ENCODE measurements around the gene SLC12A8.

Gene SLC12A8

DNA sequence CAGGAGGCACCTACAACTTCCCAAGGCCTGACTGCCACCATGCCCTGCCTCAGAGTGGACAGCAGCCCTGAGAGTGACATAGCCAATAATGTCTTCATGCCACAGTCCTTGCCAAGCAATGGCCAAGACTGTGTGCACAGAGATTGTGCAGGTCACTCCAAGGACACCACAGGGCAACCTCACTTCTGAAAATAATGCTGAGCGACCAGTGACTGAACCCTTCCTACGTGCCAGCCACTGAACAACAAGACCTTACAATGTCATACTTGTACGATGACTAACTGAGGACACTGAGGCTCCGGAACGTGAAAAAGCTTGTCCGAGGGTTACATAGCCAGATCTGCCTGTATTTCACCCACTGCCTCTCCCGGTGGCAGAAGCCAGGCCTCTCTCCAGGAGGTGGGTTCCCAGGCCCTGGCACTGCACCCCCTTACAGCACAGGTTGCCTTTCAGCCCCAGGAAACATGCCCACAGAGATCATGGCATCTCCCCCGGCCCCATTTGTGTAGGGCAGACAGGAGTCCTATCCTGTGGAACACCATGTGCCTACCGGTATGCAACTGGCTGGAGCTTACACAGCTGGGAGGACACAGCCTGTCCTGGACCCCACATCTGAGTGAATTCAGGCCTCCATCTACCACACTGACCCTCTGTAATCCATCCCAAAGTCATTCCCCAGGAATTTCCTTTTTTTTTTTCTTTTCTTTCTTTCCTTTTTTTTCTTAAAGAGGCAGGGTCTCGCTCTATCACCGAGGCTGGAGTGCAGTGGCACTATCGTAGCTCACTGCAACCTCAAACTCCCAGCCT lies 72.3 kb downstream of the SLC12A8 start:
- peak; percentile 80 for DNase-seq (ENCODE audit: low read depth)

DNA sequence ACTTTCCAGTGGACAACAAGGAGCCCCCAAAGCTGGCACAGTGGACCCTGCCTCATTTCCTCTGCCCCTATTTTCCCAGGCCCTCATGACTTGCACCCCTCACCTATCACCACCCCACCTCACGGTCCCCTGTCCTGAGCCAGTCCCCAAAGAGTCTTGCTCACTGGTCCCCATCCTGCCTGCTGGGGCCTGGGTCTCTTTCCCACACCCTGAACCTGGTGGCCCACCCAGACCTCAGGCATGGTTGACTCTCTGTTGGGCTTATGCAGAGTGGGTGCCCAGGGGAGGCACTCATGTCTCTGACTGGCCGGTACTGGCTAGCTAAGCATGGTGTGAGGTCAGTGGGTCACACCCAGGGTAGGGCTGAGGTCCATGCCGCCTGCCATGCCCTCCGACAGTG lies 73.2 kb downstream of the SLC12A8 start:
- DNase-seq (ENCODE audit: low read depth): no peak

DNA sequence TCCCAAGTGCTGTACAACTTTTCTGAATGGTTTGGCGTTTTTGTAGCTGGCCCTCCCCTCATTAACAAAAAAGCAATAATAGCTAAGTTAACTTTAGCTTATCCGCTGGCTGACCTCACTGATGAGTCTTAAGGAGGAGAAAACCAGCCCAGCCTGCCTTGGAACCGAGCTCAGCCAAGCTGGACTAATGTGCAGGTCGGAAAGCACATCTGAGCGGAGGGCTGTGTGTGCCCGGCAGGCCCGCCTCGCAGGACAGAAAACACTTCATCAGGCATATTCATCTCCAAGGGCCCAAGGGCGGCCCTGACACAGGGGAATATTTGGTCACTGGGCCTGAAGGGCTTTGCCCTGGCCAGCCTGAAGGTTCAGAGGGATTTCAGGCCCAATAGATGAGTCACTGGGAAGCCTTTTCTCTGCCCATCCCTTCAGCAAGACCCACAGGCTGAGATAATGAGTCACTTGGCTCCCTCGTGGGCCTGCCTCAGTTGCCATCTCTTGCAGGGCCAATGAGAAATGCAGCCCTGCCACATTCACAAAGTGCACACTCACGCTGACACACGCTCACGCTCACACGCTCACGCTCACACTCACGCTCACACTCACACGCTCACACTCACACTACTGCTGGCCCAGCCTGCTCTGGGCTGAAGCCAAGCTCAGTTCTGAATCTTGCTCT lies 75.1 kb downstream of the SLC12A8 start:
- no peak for DNase-seq (ENCODE audit: low read depth)

DNA sequence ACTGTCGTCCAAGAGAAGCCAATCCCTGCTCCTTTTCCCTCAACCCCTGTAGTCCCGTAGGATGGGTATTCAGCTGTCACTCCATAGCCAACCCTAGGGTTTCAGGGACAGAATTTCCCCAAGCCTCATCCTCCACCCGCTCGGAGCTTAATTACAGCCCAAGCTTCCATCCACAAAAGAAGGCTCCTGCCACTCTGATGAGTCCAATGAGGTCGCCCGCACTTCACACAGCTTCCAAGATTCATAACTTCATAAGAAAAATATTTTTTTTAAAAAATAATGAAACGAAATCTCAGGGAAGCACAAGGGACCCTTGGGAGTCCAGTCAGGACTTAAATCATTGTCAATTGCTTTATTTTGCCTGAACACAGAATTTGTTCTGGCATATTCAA lies 75.6 kb downstream of the SLC12A8 start:
- no peak for DNase-seq (ENCODE audit: low read depth)

DNA sequence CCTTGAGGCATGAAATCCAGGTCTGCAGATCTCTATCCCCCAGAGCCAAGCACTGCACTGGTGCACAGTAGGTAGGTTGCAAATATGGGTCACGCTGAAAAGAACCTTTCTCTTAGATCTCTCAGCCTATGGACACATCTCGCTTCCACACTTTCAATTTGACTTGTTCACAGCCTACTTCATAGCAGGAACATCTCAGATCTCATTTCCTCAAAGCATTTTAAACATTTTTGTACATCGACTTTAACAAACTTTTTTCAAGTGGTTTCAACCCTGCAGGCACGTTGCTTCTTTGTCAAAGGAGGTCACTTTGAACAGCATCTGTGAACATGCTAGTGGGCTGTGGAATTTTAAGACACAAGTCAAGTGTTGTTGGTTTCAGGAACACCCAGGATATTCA lies 76.0 kb downstream of the SLC12A8 start:
- DNase-seq (ENCODE audit: low read depth): no peak

DNA sequence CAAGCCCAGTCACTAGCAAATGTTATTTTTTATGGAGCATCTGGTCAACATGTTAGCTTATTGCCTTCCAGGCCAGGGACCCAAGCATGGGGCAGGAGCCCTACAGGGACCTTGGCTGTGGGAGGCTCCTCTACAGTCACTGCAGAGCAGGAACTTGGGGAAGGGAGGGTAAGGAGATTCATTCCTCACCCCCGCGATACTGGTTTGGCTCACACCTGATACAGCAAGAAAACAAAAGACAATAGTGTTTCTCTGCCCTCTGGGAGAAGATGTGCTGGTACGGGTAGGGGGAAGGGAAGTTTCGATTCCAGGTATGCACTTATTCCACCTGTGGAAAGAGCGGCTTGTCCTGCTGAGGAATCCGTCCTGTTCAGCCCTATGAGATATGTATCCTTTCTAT lies 77.6 kb downstream of the SLC12A8 start:
- no peak for DNase-seq (ENCODE audit: low read depth)

DNA sequence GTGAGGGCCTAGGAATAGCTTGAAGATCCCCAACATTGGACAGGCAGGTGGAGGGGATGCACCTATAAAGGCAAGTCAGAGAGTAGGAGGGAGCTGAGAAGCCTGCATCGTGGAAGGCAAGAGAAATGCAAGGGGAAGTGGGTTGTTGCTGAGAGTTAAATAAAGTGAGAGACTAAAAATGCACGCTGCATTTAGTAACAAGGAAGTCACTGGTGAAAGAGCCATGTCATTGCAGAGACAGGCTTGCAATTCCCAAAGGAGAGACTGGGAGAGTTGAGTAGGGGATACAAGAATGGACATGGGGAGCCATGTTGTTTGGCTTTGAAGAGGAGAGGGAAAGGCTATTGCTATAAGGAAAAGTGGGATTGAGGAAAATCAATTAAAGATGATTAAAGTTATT lies 79.7 kb downstream of the SLC12A8 start:
- DNase-seq (ENCODE audit: low read depth): no peak

DNA sequence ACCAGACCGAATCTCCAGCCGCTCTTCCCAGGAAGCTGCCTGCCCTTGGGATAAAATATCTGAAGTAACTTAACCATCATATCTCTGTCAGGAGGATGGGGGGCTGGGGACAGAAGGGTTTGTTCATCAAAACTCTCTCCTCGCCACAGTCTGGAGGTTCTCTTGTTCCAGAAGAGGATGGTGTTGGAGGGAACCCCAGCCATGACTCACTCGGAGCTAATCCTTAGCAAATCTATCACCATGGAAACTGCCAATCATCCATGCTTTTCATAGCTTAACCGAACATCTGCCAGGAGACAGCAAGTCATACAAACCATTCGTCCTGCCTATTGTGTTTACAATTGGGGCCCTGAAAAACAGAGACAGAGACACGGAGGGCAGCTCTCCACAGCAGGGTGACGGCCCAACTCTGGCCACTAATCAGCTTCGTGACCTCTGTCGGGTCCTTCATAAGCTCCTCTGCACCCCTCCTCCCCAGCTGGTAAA lies 83.0 kb downstream of the SLC12A8 start:
- peak; percentile 99 for DNase-seq (ENCODE audit: low read depth)

DNA sequence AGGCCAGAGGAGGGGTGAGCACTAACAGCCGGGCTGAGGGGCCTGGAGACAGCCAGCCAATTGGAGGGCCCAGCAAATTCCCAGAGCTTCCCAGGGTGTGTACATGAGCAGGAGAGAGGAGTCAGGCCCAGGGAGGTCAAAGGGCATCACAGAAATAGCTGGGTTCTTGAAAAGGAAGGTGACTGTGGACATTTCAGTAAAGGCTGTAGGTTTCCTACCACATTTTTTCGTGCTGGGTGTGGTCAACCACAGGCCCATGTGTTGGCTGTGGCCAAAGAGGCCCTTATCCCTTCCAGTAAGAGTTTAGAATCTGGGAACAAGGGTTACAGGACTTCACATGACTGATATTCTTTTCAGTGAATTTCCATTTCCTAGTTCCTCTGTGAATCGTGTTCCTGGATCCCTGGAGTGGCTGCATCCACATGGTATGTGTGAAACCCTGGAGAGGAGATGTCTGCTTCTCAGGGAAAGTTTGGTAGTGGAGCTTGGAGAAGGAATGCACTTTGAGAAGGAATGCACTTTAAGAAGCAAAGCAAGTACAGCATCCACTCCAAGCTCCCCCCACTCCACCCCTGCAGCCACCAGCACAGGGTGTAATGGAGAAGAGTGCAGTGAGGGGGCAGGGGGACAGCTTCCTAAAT lies 83.6 kb downstream of the SLC12A8 start:
- DNase-seq (ENCODE audit: low read depth): peak; percentile 96

DNA sequence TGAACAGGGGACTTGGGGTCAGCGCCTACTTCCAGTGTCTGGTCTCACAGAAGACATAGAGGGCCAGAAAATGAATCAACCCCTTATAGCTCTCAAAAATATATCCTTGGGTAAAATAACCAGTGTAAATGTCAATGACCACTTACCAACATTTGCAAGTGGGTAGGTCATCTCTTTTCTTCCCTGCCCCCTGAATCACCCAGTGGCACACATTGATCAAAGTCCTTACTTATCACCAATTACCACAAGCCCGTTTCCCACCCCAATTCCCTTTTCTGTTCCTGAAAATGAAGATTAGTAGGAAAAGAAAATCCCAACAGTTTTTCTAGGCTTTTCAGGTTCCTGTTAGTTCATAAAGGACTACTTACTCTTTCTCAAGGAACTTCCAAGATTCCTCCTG lies 86.2 kb downstream of the SLC12A8 start:
- DNase-seq (ENCODE audit: low read depth): no peak

DNA sequence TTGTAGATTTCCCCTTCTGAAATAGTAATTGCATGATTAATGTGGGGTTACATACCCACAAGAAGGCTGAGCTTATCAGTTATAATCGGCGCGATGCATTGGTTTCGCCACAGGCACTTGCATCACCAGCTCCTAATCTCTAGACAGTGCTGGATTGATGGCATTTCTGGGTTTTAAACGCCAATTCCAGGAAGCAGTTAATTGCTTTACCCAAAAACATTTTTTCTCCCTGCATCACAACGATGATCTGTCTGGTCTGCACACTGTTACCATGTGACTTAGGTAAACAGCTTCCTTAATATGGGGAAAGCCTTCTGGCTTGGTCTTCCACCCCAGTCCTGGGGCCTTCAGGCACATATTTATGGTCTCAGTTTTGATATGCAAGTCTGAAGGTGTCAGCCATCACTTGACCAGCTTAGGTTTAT lies 86.7 kb downstream of the SLC12A8 start:
- DNase-seq (ENCODE audit: low read depth): peak; percentile 98

DNA sequence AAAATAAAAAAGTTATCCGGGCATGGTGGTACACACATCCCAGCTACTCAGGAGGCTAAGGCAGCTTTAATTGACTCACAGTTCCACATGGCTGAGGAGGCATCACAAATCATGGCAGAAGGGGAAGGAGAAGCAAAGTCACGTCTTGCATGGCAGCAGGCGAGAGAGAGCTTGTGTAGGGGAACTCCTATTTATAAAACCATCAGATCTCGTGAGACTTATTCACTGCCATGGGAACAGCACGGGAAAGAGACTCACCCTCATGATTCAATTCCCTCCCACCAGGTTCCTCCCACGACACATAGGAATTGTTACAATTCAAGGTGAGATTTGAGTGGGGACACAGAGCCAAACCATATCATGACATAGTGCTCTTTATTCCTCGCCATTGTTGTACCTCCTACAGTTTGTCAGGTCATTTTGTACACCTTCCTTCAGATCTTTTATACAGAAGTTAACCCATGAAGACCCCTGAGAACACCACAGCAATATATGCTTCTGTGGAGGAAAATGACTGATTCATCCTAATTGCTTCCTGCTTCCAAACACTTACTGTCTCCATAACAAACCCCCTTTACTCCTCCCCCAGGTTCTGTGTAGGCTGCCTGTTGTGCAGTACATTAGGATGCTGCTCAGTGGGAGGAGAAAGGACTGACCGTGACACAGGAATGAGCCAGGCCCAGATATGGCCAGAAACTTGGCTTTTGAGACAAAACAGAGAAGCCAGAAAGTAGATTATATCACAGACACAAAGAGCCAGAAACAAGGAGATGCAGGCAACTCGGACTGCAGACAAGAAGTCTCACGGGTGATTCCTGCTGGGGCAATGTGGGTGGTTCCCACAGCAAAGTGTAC lies 88.9 kb downstream of the SLC12A8 start:
- DNase-seq (ENCODE audit: low read depth): peak; percentile 48

DNA sequence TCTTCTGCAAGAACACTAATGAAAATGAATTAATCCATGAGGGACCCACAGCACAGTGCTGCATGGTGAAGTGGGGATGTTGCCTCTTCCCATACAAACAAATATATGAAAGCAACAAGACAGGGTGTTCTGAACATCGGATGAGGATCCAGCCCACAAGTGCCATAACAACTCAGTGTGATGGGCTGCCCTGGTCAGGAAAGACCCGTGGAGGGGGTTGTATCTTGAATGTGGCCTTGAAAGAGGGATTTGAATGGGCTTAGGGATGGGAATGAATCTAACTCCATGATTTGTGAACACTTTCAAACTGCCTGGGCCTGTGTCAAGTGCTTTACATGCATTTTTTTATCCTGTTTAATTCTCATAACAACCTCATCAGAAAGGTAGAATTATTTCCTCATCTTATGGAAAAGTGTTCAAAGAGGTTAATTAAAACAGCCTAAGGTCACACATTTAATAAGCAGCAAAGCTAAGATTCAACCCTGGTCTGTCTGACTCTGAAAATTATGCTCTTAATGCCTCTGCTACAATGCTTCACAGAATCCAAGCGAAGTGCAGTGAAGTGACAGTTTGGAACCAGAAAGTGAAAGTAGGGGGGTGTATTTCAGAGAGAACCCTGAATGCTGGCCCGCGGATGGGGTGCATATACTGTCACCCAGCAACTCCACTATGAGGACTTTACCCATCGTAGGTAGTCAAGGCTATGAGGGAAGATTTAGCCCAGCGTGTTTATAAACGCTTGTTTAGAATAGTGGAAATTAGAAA lies 91.1 kb downstream of the SLC12A8 start:
- DNase-seq (ENCODE audit: low read depth): no peak

DNA sequence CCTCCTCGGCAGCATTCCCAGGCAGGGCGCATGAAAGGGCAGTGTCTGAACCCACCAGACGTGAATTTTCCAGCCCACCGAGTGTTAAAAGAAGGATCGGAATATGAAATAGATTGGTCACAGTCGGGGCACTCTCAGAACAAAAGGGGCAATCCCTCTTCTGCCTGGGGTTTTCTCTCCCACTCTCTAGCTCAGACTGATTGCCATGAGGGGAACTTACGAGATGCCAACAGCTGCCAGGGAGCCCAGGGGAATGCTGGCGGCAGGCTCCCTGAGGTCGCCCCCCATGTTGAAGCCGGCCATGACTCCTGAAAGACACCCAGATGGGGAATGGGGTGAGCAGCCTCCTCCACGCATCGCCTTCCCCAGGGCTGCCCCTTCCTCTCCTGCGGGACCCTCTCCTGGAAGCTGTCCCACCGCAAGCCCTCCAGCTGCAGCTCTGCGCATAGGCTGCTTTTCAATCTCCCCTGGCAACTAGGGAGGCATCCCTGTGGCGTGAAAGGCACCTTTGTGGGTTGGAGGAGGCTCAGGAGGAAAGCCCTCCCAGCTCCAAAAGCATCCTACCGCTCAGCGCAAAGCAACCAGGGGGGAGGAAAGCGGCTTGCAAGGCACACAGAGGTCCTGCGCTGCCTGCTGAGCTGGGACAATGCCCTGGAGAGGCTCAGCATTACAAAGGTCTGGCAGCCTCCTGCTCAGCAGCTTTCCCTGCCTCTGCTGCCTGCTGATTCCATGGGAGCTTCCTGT lies 92.0 kb downstream of the SLC12A8 start:
- DNase-seq (ENCODE audit: low read depth): no peak

DNA sequence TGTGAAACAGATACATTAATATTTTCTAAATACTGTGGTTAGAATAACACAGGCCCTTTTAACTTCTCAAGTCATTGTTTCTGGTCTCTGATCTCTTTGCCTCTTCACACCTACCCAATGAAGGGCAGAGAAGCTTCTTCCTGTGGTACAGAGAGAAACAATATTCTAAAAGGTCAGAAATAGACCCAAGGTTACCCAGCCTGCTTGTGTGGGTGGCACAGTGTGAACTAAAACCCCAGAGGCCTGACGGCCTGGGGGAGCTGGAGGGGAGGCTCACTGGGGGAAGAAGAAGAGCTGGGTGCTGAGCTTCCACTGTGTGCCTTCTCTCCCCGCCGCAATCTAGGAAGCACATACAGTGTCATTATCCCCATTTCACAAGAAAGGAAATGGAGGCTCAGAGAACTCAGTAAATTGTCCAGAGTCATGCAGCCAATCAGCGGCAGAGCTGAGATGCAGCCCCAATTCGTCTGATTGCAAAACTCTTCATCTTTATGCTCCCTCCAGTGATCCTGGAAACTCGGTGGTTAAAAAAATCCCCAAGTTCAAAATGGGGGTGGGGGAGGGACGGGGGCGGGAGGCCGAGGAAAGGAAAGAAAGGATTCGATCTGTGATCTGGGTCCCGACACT lies 92.7 kb downstream of the SLC12A8 start:
- no peak for DNase-seq (ENCODE audit: low read depth)

DNA sequence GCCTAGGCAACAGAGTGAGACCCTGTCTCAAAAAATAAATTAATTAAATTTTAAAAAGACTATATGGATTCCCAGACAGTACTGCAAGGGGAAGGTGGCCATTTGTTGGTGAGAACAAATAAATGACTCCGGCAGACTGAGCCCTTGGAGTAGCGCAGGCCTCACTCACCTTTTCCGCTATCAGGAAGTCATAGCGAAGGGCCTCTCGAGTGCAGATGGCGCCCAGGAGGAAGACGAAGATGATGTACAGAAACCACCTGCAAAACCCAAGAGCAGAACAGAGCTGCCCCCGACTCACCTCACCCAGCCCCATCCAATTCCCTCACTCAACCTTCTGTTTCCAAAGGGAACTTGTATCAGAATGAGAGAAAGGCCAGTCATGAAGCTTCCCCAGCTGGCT lies 93.9 kb downstream of the SLC12A8 start:
- DNase-seq (ENCODE audit: low read depth): no peak

DNA sequence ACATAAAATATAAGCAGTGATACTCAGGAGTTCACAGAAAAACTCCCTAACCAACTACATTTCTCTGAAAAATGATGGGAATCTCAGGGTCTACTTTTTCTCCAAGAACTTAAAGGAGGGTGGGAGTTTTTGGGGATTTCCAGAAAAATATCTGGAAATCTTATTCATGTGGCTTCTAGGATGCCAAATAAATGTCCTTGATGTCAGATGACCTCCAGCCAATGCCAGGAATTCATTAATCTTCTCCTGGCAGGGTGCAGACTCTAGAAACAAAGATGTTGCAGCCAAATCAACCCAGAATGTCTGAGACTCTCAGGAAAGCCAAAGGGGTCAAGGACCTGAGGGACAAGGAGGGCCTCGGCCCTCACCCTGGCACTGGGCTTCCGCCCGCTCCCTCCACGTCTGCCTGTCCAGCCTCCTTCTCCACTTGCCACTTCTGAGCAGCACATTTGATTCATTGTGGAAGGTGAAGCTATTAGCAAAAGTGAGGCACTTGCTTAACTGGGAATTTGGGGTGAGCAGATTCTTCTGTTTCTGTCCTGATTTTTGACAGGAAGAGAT lies 94.8 kb downstream of the SLC12A8 start:
- no peak for DNase-seq (ENCODE audit: low read depth)

DNA sequence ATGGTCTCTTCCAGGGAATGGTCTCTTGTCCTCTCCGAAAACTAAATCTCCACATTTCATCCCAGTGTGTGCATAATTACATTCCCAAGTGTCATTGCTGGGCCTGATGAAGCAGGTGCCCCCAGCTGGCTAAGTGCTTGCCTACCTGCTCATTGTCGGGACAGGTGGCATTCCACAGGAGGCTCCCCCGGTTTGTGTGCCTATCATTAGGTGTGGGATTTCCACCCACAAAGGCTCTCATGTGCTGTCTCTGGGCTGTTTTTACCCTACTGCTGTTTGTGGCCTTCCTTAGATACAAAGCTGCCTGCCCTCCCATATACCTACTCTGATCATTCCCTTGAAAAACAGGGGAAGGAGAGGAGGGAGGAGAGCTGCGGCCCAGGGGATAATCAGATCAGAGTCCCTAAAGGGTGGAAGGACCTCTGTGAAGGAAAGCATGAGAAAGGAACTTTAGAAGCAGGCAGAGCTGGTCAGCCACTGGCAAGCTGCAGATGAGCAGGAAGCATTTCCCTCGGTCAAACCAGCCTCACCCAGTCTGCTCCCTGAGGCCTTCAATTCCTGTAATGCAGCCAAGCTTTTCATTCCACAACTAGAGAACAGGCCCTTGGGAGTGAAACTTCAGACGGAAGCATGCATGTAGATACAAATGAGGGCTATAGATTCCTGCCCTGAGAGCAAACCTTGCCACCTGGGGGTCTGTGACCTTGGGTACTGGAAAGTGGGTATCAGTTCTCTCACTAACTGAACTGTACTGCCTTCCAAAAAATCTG lies 96.1 kb downstream of the SLC12A8 start:
- peak; percentile 87 for DNase-seq (ENCODE audit: low read depth)

DNA sequence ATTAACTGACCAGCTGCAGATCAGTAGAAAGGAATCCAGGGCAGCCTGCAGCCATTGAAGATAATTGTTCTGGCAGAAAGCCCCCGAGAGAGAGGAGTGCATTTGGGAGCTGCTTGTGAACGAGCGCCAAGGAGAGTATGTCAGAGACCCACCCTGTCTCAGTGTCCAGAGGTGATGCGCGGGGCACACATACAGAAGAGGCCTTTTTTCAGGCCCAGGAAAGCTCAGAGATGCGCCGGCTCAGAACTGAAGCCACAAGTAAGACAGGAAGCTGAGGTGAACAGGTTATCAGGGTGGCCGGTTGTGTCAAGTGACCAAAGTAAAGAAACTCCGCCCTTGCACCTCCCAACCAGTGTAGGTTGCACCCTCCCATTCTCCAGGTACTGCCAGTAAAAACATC lies 96.9 kb downstream of the SLC12A8 start:
- peak; percentile 85 for DNase-seq (ENCODE audit: low read depth)
